ENCODE results near the gene PGLYRP1.

PGLYRP1 gene

DNA sequence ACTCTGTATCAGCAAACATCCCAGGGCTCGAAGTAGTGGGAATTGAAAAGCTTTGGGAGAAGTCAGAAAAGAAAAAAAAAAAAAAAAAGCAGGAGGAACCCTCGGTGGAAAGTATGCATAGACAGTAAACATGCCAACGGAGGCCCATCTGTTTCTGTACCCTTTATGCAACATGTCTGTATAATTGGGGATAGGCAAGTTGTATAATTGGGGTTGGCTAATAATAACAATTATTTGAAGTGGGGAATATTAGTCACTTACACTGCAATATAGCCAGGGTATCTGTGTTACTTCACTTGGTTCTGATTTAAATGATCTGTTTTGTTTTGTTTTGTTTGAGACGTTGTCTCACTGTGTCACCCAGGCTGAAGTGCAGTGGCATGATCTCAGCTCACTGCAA lies 30.0 kb upstream of the PGLYRP1 start:
- H2AFZ ChIP-seq (ENCODE audit: low read length, unreplicated experiment), result no peak overlapping the region
- no peaks in the 10 kb centered on the region for H3K4me1 ChIP-seq (ENCODE audit: control insufficient read depth, insufficient read depth, low read length, unreplicated experiment)
- H3K4me3 ChIP-seq (ENCODE audit: low read depth, low read length), result no peak overlapping the region
- H3K79me2 ChIP-seq (ENCODE audit: control insufficient read depth, insufficient read depth, low read length, unreplicated experiment), result no peaks in the 10 kb centered on the region
- peaks cover 54% of the 10 kb centered on the region for H3K27me3 ChIP-seq (ENCODE audit: insufficient read depth, low read length)
- H3K27ac ChIP-seq (ENCODE audit: low read depth, low read length), result no peak overlapping the region
- no peaks in the 10 kb centered on the region for H3K36me3 ChIP-seq (ENCODE audit: insufficient read depth, low read length)

DNA sequence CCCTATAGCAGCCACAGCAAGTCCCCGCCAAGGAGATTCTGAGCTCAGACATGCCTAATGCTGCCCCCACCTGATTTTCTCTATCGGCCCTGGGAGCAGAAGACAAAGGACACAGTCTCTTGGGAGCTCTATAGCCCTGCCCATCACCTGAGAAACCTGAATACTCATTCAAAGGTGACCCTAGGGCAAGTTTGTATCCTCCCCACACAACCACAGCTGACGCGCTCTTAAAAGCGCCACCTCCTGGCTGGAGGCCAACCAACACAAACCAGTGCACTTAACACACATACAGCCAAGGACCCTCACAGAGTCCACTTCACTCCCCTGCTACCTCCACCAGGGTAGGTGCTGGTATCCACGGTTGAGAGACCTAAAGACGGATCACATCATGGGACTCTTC lies 26.7 kb upstream of the PGLYRP1 start:
- Histone ChIP-seq H3K27me3 (ENCODE audit: insufficient read depth, low read length) (peaks cover 55% of the 10 kb centered on the region), H3K36me3 (ENCODE audit: insufficient read depth, low read length) (no peaks in the 10 kb centered on the region), H3K27ac (ENCODE audit: low read depth, low read length) (no peak overlapping the region), H2AFZ (ENCODE audit: low read length, unreplicated experiment) (no peak overlapping the region), H3K4me3 (ENCODE audit: low read depth, low read length) (no peak overlapping the region), H3K4me1 (ENCODE audit: control insufficient read depth, insufficient read depth, low read length, unreplicated experiment) (no peaks in the 10 kb centered on the region), H3K79me2 (ENCODE audit: control insufficient read depth, insufficient read depth, low read length, unreplicated experiment) (no peaks in the 10 kb centered on the region)

DNA sequence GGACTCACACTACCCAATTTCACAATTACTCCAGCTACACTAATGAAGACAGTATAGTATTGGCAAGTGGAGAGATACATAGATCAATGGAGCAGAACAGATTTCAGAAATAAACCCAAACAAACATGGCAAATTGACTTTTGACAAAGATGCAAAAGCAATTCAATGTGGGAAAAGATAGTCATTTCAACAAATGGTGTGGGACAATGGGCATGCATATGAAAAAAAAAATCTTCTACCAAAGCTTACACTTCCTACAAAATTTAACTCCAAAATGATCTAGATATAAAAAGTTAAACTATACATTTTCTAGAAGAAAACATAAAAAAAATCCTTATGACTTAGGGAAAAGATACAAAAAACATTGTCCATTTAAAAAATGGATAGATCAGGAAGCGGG lies 20.7 kb upstream of the PGLYRP1 start:
- Histone ChIP-seq H3K79me2 (ENCODE audit: control insufficient read depth, insufficient read depth, low read length, unreplicated experiment) (no peaks in the 10 kb centered on the region), H3K27ac (ENCODE audit: low read depth, low read length) (no peak overlapping the region), H3K4me1 (ENCODE audit: control insufficient read depth, insufficient read depth, low read length, unreplicated experiment) (no peaks in the 10 kb centered on the region), H3K27me3 (ENCODE audit: insufficient read depth, low read length) (peaks cover 53% of the 10 kb centered on the region), H3K4me3 (ENCODE audit: low read depth, low read length) (no peak overlapping the region), H2AFZ (ENCODE audit: low read length, unreplicated experiment) (no peak overlapping the region), H3K36me3 (ENCODE audit: insufficient read depth, low read length) (no peaks in the 10 kb centered on the region)

GRCh38 chr19:46042252-46042883 lies 19.5 kb upstream of the PGLYRP1 start:
- H3K4me3 ChIP-seq (ENCODE audit: low read depth, low read length), result no peak overlapping the region
- H2AFZ ChIP-seq (ENCODE audit: low read length, unreplicated experiment), result no peak overlapping the region
- H3K4me1 ChIP-seq (ENCODE audit: control insufficient read depth, insufficient read depth, low read length, unreplicated experiment), result no peaks in the 10 kb centered on the region
- peaks cover 47% of the 10 kb centered on the region for H3K27me3 ChIP-seq (ENCODE audit: insufficient read depth, low read length)
- H3K36me3 ChIP-seq (ENCODE audit: insufficient read depth, low read length), result no peaks in the 10 kb centered on the region
- H3K27ac ChIP-seq (ENCODE audit: low read depth, low read length), result no peak overlapping the region
- H3K79me2 ChIP-seq (ENCODE audit: control insufficient read depth, insufficient read depth, low read length, unreplicated experiment), result no peaks in the 10 kb centered on the region

- Histone ChIP-seq H3K4me3 (ENCODE audit: low read depth, low read length) (no peak within 1 kb of the TSS), H2AFZ (ENCODE audit: low read length, unreplicated experiment) (no peak within 1 kb of the TSS), H3K79me2 (ENCODE audit: control insufficient read depth, insufficient read depth, low read length, unreplicated experiment) (no peaks in the 10 kb centered on the region), H3K36me3 (ENCODE audit: insufficient read depth, low read length) (no peaks in the 10 kb centered on the region), H3K27ac (ENCODE audit: low read depth, low read length) (no peak within 1 kb of the TSS), H3K4me1 (ENCODE audit: control insufficient read depth, insufficient read depth, low read length, unreplicated experiment) (no peaks in the 10 kb centered on the region), H3K27me3 (ENCODE audit: insufficient read depth, low read length) (peaks cover 35% of the 10 kb centered on the region)
Observed at GRCh38 chr19:46040952-46041500, 18.2 kb upstream of the PGLYRP1 start, which contains the start of gene IGFL4. IGFL4 (minus strand) TSS chr19:46041002; CDS start chr19:46040962, 40 bp downstream.

GRCh38 chr19:46040125-46040524 lies 17.3 kb upstream of the PGLYRP1 start:
- H3K4me1 ChIP-seq (ENCODE audit: control insufficient read depth, insufficient read depth, low read length, unreplicated experiment), result no peaks in the 10 kb centered on the region
- H3K27ac ChIP-seq (ENCODE audit: low read depth, low read length), result no peak overlapping the region
- no peak overlapping the region for H2AFZ ChIP-seq (ENCODE audit: low read length, unreplicated experiment)
- H3K4me3 ChIP-seq (ENCODE audit: low read depth, low read length), result no peak overlapping the region
- H3K79me2 ChIP-seq (ENCODE audit: control insufficient read depth, insufficient read depth, low read length, unreplicated experiment), result no peaks in the 10 kb centered on the region
- H3K27me3 ChIP-seq (ENCODE audit: insufficient read depth, low read length), result peaks cover 27% of the 10 kb centered on the region
- no peaks in the 10 kb centered on the region for H3K36me3 ChIP-seq (ENCODE audit: insufficient read depth, low read length)

DNA sequence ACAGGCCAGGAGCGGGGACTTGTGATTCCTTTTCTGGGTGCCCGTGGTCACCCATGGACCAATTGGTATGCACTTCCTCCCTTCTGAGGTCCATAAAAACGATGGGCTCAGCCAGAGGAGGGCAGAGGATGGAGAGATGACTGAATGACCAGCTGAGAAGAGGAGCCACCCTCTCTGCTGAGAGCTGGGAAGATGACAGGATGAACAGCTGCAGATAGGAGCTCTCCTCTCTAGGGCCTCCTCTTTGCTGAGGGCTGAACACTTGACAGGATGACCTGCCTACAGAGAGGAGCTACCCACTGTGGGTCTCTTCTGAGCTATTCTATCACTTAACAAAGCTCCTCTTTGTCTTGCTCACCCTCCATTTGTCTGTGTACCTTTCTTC lies 13.9 kb upstream of the PGLYRP1 start:
- H3K36me3 ChIP-seq (ENCODE audit: insufficient read depth, low read length), result no peaks in the 10 kb centered on the region
- H3K79me2 ChIP-seq (ENCODE audit: control insufficient read depth, insufficient read depth, low read length, unreplicated experiment), result no peaks in the 10 kb centered on the region
- H3K4me1 ChIP-seq (ENCODE audit: control insufficient read depth, insufficient read depth, low read length, unreplicated experiment), result no peaks in the 10 kb centered on the region
- peaks cover 13% of the 10 kb centered on the region; the same call in 1 of the 2 replicates for H3K27me3 ChIP-seq (ENCODE audit: insufficient read depth, low read length)
- no peak overlapping the region for H3K4me3 ChIP-seq (ENCODE audit: low read depth, low read length)
- no peak overlapping the region for H3K27ac ChIP-seq (ENCODE audit: low read depth, low read length)
- no peak overlapping the region for H2AFZ ChIP-seq (ENCODE audit: low read length, unreplicated experiment)

- no peaks in the 10 kb centered on the region for H3K36me3 ChIP-seq (ENCODE audit: insufficient read depth, low read length)
- H2AFZ ChIP-seq (ENCODE audit: low read length, unreplicated experiment), result no peak overlapping the region
- no peaks in the 10 kb centered on the region for H3K4me1 ChIP-seq (ENCODE audit: control insufficient read depth, insufficient read depth, low read length, unreplicated experiment)
- H3K27ac ChIP-seq (ENCODE audit: low read depth, low read length), result no peak overlapping the region
- no peak overlapping the region for H3K4me3 ChIP-seq (ENCODE audit: low read depth, low read length)
- H3K27me3 ChIP-seq (ENCODE audit: insufficient read depth, low read length), result peaks cover 13% of the 10 kb centered on the region; the same call in 1 of the 2 replicates
- no peaks in the 10 kb centered on the region for H3K79me2 ChIP-seq (ENCODE audit: control insufficient read depth, insufficient read depth, low read length, unreplicated experiment)
Observed at GRCh38 chr19:46035986-46036743, 13.3 kb upstream of the PGLYRP1 start.

DNA sequence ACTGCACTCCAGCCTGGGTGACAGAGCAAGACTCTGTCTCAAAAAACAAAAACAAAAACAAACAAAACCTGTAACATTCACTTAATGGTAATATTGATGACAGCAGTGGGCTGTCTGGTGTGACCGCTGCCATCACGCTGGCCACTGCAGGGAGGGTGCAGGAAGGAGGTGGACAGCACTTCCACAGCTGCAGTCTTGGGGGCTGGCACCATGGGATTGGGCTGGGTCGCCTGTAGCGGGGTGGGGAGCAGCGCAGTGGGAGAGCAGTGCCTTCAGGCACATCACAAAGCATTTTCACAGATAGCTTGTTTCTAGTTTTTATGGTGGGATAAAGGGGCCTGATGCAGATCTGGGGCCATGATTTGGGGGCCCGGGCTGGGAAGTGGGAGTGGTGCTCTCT lies 12.7 kb upstream of the PGLYRP1 start:
- Histone ChIP-seq H3K36me3 (ENCODE audit: insufficient read depth, low read length) (no peaks in the 10 kb centered on the region), H3K4me1 (ENCODE audit: control insufficient read depth, insufficient read depth, low read length, unreplicated experiment) (no peaks in the 10 kb centered on the region), H2AFZ (ENCODE audit: low read length, unreplicated experiment) (no peak overlapping the region), H3K27me3 (ENCODE audit: insufficient read depth, low read length) (peaks cover 8% of the 10 kb centered on the region; the same call in 1 of the 2 replicates), H3K27ac (ENCODE audit: low read depth, low read length) (no peak overlapping the region), H3K4me3 (ENCODE audit: low read depth, low read length) (no peak overlapping the region), H3K79me2 (ENCODE audit: control insufficient read depth, insufficient read depth, low read length, unreplicated experiment) (no peaks in the 10 kb centered on the region)

DNA sequence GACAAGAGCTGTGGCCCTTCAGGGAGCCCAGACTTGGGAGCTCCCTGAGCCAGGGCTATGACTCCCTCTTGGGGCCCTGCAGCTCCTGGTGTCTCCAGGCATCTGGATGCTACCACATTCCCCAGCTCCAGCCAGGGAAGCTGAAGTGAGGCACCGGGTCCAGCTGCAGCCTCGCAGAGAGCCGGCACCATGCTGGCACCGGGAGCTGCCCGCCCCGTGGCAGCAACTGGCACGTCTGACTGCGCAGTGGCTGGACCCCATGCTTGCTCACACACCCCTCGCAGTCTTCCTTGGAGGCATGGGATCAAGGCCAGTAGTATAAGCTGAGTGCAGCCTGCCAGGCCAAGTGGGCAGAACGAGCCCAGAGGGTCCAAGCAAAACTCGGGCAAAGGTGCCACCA lies 10.5 kb upstream of the PGLYRP1 start:
- Histone ChIP-seq H3K27ac (ENCODE audit: low read depth, low read length) (no peak overlapping the region), H3K79me2 (ENCODE audit: control insufficient read depth, insufficient read depth, low read length, unreplicated experiment) (no peaks in the 10 kb centered on the region), H3K27me3 (ENCODE audit: insufficient read depth, low read length) (no peaks in the 10 kb centered on the region), H3K4me1 (ENCODE audit: control insufficient read depth, insufficient read depth, low read length, unreplicated experiment) (no peaks in the 10 kb centered on the region), H2AFZ (ENCODE audit: low read length, unreplicated experiment) (no peak overlapping the region), H3K36me3 (ENCODE audit: insufficient read depth, low read length) (no peaks in the 10 kb centered on the region), H3K4me3 (ENCODE audit: low read depth, low read length) (no peak overlapping the region)

DNA sequence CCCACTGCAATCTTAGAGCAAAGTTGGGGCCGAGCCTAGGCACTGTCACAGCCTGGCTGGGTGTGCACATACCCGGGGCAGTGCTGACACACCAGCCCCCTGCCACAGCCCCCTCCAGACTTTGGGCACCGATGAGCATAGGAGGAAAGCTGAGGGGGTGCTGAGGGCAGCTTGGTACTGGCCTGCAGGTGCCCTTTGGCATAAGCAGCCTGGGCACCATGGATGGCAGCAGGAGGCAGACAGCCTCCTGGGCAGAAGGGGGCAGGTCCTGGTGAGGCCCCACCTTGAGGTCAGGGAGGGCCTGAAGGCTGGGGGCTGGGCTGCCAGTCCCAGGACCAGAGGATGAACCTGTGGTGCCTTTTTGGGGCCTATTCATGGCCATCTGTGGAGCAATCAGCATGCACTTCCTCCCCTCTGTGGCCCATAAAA lies 9.8 kb upstream of the PGLYRP1 start:
- H3K27ac ChIP-seq (ENCODE audit: low read depth, low read length), result no peak overlapping the region
- H3K4me3 ChIP-seq (ENCODE audit: low read depth, low read length), result no peak overlapping the region
- H3K27me3 ChIP-seq (ENCODE audit: insufficient read depth, low read length), result no peaks in the 10 kb centered on the region
- no peaks in the 10 kb centered on the region for H3K79me2 ChIP-seq (ENCODE audit: control insufficient read depth, insufficient read depth, low read length, unreplicated experiment)
- H2AFZ ChIP-seq (ENCODE audit: low read length, unreplicated experiment), result no peak overlapping the region
- no peaks in the 10 kb centered on the region for H3K36me3 ChIP-seq (ENCODE audit: insufficient read depth, low read length)
- no peaks in the 10 kb centered on the region for H3K4me1 ChIP-seq (ENCODE audit: control insufficient read depth, insufficient read depth, low read length, unreplicated experiment)

Measured in ACC112 (cell line).